ENCODE data around the gene QRFPR. TPM values are rescaled to one million over a fixed set of nuclear protein-coding genes. Genes with fewer than 3 reads are reported as not detected.

Gene QRFPR
- total RNA-seq, 6 experiments from 2014 or later: not detected

DNA sequence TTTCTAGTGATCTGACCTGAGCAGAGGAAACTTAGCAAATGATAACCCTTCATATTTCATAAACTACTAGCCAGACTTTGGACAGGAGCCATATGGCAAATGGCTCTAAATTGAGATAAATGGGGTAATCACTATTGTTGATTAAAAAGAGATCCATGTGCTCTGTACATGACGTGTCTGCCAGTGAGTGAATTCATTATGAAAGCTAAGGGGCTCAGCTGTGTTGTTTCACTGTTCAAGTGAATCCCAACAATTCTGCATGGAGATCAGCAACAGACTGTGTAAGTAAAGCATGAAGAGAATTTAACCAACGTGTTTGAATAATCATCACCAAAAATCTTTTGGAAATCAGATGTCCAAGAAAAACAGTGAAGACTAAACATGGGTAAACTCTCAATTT, 9.5 kb upstream of the QRFPR start:
- no peak for TF ChIP-seq POLR2A (IDR thresholded peaks at IDR 0.05)
- TF ChIP-seq, protein P1, sequence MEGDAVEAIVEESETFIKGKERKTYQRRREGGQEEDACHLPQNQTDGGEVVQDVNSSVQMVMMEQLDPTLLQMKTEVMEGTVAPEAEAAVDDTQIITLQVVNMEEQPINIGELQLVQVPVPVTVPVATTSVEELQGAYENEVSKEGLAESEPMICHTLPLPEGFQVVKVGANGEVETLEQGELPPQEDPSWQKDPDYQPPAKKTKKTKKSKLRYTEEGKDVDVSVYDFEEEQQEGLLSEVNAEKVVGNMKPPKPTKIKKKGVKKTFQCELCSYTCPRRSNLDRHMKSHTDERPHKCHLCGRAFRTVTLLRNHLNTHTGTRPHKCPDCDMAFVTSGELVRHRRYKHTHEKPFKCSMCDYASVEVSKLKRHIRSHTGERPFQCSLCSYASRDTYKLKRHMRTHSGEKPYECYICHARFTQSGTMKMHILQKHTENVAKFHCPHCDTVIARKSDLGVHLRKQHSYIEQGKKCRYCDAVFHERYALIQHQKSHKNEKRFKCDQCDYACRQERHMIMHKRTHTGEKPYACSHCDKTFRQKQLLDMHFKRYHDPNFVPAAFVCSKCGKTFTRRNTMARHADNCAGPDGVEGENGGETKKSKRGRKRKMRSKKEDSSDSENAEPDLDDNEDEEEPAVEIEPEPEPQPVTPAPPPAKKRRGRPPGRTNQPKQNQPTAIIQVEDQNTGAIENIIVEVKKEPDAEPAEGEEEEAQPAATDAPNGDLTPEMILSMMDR (IDR thresholded peaks at IDR 0.05): no peak
- no peaks in the 10 kb centered on the region for H3K27me3 ChIP-seq
- intact Hi-C loops (cut with DNase I): no loop called here
- H3K27ac ChIP-seq: no peak overlapping the region
- H3K9me3 ChIP-seq: no peaks in the 10 kb centered on the region
- no peak overlapping the region for H3K4me3 ChIP-seq
- ATAC-seq (no peak), DNase-seq (no peak)
- no peaks in the 10 kb centered on the region for H3K4me1 ChIP-seq
- H3K36me3 ChIP-seq: no peaks in the 10 kb centered on the region
- 35% methylated on average over 2 of the region's 2 CpGs for WGBS (ENCODE audit: insufficient coverage, low coverage, low lambda C conversion rate, missing lambda C conversion rate)

DNA sequence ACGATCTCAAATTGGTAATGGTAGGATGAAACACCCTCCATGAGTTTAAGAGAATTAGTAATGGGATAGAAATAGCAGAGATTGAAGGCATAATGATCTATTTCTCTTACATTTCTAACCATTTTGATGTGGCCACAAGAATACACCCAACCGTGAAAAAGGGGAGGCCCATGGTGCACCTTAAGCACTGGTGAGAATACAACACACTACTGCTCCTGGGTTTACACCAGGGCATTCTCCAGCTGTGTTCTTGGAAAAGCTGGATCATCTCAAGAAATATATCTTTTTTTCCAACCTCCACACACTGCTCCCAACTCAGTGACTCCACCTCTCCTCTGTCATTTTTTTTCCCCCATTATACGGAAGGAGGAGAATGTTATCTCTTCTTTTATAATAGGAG, 1.5 kb downstream of the QRFPR start:
- Histone ChIP-seq H3K4me3 (no peak overlapping the region), H3K36me3 (no peaks in the 10 kb centered on the region), H3K9me3 (no peaks in the 10 kb centered on the region), H3K27me3 (peaks cover 4 to 25% of the 10 kb centered on the region in 2 donors), H3K4me1 (no peaks in the 10 kb centered on the region), H3K27ac (no peak overlapping the region)
- WGBS (ENCODE audit: insufficient coverage, low coverage, low lambda C conversion rate, missing lambda C conversion rate): 47% methylated on average over 3 of the region's 3 CpGs
- no peak for ATAC-seq
- no peak for DNase-seq
- no peak for TF ChIP-seq POLR2A (IDR thresholded peaks at IDR 0.05)
- TF ChIP-seq, protein P1 (IDR thresholded peaks at IDR 0.05): no peak
- intact Hi-C loops (cut with DNase I): loop anchor here in 1 of 2 donors (10.0 kb wide), 1 partner anchor 346 kb away; no protein-coding TSS in a partner anchor

DNA sequence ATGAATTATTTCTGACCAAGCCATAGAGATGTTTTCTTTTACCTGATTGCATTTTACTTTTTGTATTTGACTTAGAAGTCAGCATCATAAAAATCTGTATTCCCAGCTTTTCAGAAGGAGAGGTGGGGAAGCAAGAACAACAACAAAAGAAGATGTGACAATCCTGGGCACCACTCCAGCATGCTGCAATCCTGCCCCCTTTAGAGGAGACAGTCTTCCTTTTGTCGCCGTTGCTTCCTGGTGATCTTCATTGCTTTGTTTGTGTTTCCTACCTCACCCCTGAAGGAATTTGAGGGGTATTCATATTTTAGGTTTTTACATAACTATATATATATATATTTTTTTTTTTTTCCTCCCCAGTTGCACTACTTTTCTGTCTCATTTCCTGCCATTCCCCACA, 3.7 kb downstream of the QRFPR start:
- 55% methylated on average over 2 of the region's 2 CpGs for WGBS (ENCODE audit: insufficient coverage, low coverage, low lambda C conversion rate, missing lambda C conversion rate)
- intact Hi-C loops (cut with DNase I): loop anchor here in 1 of 2 donors (10.0 kb wide), 1 partner anchor 348 kb away; no protein-coding TSS in a partner anchor
- H3K27me3 ChIP-seq: peaks cover 4 to 25% of the 10 kb centered on the region in 2 donors
- DNase-seq (no peak), ATAC-seq (no peak)
- no peak overlapping the region for H3K4me3 ChIP-seq
- H3K27ac ChIP-seq: no peak overlapping the region
- H3K36me3 ChIP-seq: no peaks in the 10 kb centered on the region
- H3K4me1 ChIP-seq: no peaks in the 10 kb centered on the region
- TF ChIP-seq POLR2A (IDR thresholded peaks at IDR 0.05): no peak
- TF ChIP-seq, protein P1 (IDR thresholded peaks at IDR 0.05): no peak
- H3K9me3 ChIP-seq: no peaks in the 10 kb centered on the region

DNA sequence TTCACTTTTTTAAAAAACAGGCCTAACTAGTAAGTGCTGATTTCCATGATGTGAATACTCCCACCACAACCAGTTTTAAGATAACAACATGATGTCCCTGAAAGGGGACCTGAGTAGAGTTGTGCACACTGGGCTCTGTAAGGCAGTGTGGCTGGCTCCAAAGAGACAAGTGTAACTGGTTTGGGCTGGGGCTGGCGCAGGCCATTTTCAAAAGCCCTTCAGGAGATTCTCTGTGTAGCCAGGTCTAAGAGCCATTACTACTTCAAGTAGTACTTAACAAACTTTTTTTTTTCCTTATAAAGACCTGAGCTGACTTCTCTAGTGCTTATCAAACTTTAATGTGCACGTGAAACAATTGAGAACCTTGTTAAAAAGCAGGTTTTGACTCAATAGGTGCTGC, 4.3 kb downstream of the QRFPR start:
- no peak for ATAC-seq
- TF ChIP-seq, protein P1 (IDR thresholded peaks at IDR 0.05): no peak
- TF ChIP-seq POLR2A (IDR thresholded peaks at IDR 0.05): no peak
- no peaks in the 10 kb centered on the region for H3K4me1 ChIP-seq
- H3K9me3 ChIP-seq: no peaks in the 10 kb centered on the region
- intact Hi-C loops (cut with DNase I): loop anchor here in 1 of 2 donors (10.0 kb wide), 1 partner anchor 348 kb away; no protein-coding TSS in a partner anchor
- H3K4me3 ChIP-seq: no peak overlapping the region
- no peaks in the 10 kb centered on the region for H3K36me3 ChIP-seq
- DNase-seq: no peak
- H3K27me3 ChIP-seq: peaks cover 4 to 23% of the 10 kb centered on the region in 2 donors
- 50% methylated on average over 2 of the region's 2 CpGs for WGBS (ENCODE audit: insufficient coverage, low coverage, low lambda C conversion rate, missing lambda C conversion rate)
- no peak overlapping the region for H3K27ac ChIP-seq

DNA sequence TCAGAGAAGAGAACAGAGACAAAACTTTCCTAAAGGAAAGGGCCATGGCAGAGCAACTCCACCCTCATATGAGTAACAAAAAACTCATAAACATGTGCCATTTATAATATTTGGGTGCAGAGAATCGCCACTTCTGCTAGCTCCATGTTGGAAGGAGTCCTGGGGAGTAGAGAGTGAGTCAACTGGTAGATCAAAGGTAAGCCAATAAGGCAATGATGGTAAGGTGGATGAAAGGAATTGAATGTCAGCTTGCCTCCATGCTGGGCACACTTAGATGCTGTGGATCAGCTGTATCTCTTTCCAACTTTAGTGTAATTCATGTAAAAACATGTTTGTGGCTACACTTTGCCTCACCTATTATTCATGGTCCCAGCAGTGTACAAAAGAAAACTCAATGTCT, 4.7 kb downstream of the QRFPR start:
- Histone ChIP-seq H3K4me1 (no peaks in the 10 kb centered on the region), H3K36me3 (no peaks in the 10 kb centered on the region), H3K27ac (no peak overlapping the region), H3K27me3 (peaks cover 0 to 18% of the 10 kb centered on the region in 2 donors), H3K9me3 (no peaks in the 10 kb centered on the region), H3K4me3 (no peak overlapping the region)
- DNase-seq (no peak), ATAC-seq (no peak)
- TF ChIP-seq, protein P1 (IDR thresholded peaks at IDR 0.05): no peak
- no peak for TF ChIP-seq POLR2A (IDR thresholded peaks at IDR 0.05)
- 31% methylated on average over 1 of the region's 1 CpG for WGBS (ENCODE audit: insufficient coverage, low coverage, low lambda C conversion rate, missing lambda C conversion rate)
- intact Hi-C loops (cut with DNase I): loop anchor here in 1 of 2 donors (10.0 kb wide), 1 partner anchor 349 kb away; no protein-coding TSS in a partner anchor

Data from right lobe of liver (tissue), 6 donors.